GM23338 (cell line): ENCODE results near the gene SIDT2. TPM values are rescaled to one million over a fixed set of nuclear protein-coding genes. Genes with fewer than 3 reads are reported as not detected.
A peak's percentile ranks its signal among the peaks of the same experiment; 100 is the strongest.

Source experiments
- ATAC-seq: fragments of 200-7000 bp; cut with Tn5 transposase; 3 replicates; pipeline ENCODE4 v1.9.1; 2020
- DNase-seq: peaks from one replicate; pipeline ENCODE4 v3.0.0-alpha.2; 2015; ENCODE audit warnings: low spot score
- H2AFZ ChIP-seq: fragments of 200-600 bp; sonication (generic); 2 replicates; pipeline ENCODE4 v1.8.0; 2016; ENCODE audit warnings: antibody characterized with exemption, mild to moderate bottlenecking, moderate library complexity
- H3F3A ChIP-seq: fragments of 200-600 bp; sonication (generic); replicated peaks from 2 replicates; pipeline ENCODE4 v1.8.0; 2017; ENCODE audit warnings: antibody characterized with exemption, mixed run types, low read depth
- H3K27ac ChIP-seq: fragments of 200-600 bp; sonication (generic); 2 replicates; pipeline ENCODE4 v1.6.1; 2016; ENCODE audit warnings: low read depth
- H3K27me3 ChIP-seq: fragments of 200-600 bp; sonication (generic); 2 replicates; pipeline ENCODE4 v1.8.0; 2016; ENCODE audit warnings: mild to moderate bottlenecking, mixed run types, moderate library complexity; ENCODE audit not compliant: insufficient read depth
- H3K36me3 ChIP-seq: fragments of 200-600 bp; sonication (generic); 2 replicates; pipeline ENCODE4 v1.8.0; 2016; ENCODE audit warnings: mild to moderate bottlenecking; ENCODE audit not compliant: insufficient read depth
- H3K4me1 ChIP-seq: fragments of 200-600 bp; sonication (generic); 2 replicates; pipeline ENCODE4 v1.8.0; 2016; ENCODE audit warnings: mild to moderate bottlenecking, moderate library complexity; ENCODE audit not compliant: insufficient read depth
- H3K4me2 ChIP-seq: fragments of 200-600 bp; sonication (generic); 2 replicates; pipeline ENCODE4 v1.7.1; 2017; ENCODE audit warnings: mixed run types
- H3K4me3 ChIP-seq: fragments of 200-600 bp; sonication (generic); 2 replicates; pipeline ENCODE4 v1.6.1; 2016; ENCODE audit warnings: mixed run types
- H3K79me2 ChIP-seq: fragments of 200-600 bp; sonication (generic); replicated peaks from 2 replicates; pipeline ENCODE4 v1.8.0; 2017; ENCODE audit warnings: mild to moderate bottlenecking; ENCODE audit not compliant: insufficient read depth
- H3K9me2 ChIP-seq: fragments of 200-600 bp; sonication (generic); 2 replicates; pipeline ENCODE4 v1.8.0; 2017; ENCODE audit not compliant: insufficient read depth
- H4K20me1 ChIP-seq: fragments of 200-600 bp; sonication (generic); replicated peaks from 2 replicates; pipeline ENCODE4 v1.8.0; 2017; ENCODE audit warnings: mild to moderate bottlenecking; ENCODE audit not compliant: insufficient read depth
- H3K27ac Mint-ChIP-seq: 2 replicates; pipeline ENCODE4 v1.8.0; 2020; ENCODE audit warnings: inconsistent platforms, mild to moderate bottlenecking, moderate library complexity, mixed read lengths
- H3K27me3 Mint-ChIP-seq: 3 replicates; pipeline ENCODE4 v1.8.0; 2022; ENCODE audit warnings: low read depth, mild to moderate bottlenecking, moderate library complexity, mixed read lengths, inconsistent platforms; ENCODE audit not compliant: insufficient read depth, poor library complexity
- H3K36me3 Mint-ChIP-seq: 3 replicates; pipeline ENCODE4 v1.8.0; 2021; ENCODE audit warnings: low read depth, mild to moderate bottlenecking, inconsistent platforms, moderate library complexity, mixed read lengths
- H3K4me1 Mint-ChIP-seq: 3 replicates; pipeline ENCODE4 v1.8.0; 2020; ENCODE audit warnings: mild to moderate bottlenecking, inconsistent platforms, mixed read lengths
- H3K4me3 Mint-ChIP-seq: 3 replicates; pipeline ENCODE4 v1.8.0; 2021; ENCODE audit warnings: moderate library complexity, mild to moderate bottlenecking, inconsistent platforms, mixed read lengths
- H3K9me3 Mint-ChIP-seq: 3 replicates; pipeline ENCODE4 v1.8.0; 2020; ENCODE audit warnings: moderate library complexity, mild to moderate bottlenecking, inconsistent platforms, mixed read lengths
- CREB1 ChIP-seq: fragments of 250-450 bp; sonication (Bioruptor Pico); IDR thresholded peaks from 2 replicates; pipeline ENCODE4 v1.5.0; 2020; ENCODE audit warnings: low read depth, mild to moderate bottlenecking, moderate library complexity
- EZH2 ChIP-seq: fragments of 200-600 bp; sonication (generic); IDR thresholded peaks from one replicate; pipeline ENCODE4 v1.8.0; 2017; ENCODE audit warnings: antibody characterized with exemption, mild to moderate bottlenecking, low read depth; ENCODE audit not compliant: unreplicated experiment
- NANOG ChIP-seq: IDR thresholded peaks from 2 replicates; pipeline ENCODE4 v1.6.1; 2016; ENCODE audit warnings: antibody characterized with exemption, borderline replicate concordance
- STAT1 ChIP-seq: IDR thresholded peaks from one replicate; pipeline ENCODE4 v1.6.1; 2016; ENCODE audit warnings: antibody characterized with exemption; ENCODE audit not compliant: unreplicated experiment
- ZNF114 ChIP-seq: fragments of 250-450 bp; sonication (Bioruptor Pico); IDR thresholded peaks from 2 replicates; pipeline ENCODE4 v1.5.0; 2020; ENCODE audit warnings: mild to moderate bottlenecking, moderate library complexity
- polyA plus RNA-seq: library from polyadenylated mRNA; unstranded; fragments of >200 nt; fragmentation: Nextera tagmentation; extraction: Ambion mirVana; gene quantifications from 2 replicates; pipeline ENCODE4 v1.2.1, GENCODE V29; 2016
- total RNA-seq: library from RNA; depleted of rRNA; stranded (reverse); fragments of >200 nt; shearing (Covaris generic); gene quantifications from 2 replicates; pipeline ENCODE4 v1.2.3, GENCODE V29; 2014
- TF ChIP-seq, protein P1 (sequence below), 2 experiments: fragments of 200-600 bp in 1 of 2; sonication (generic) in 1 of 2; conservative IDR thresholded peaks; 2 replicates each; pipeline versions ENCODE4 v1.5.1 to v1.6.1; 2016 to 2017; ENCODE audit warnings: antibody characterized with exemption in 2 of 2, low read depth in 2 of 2, mild to moderate bottlenecking in 2 of 2, moderate library complexity in 1 of 2
- TF ChIP-seq, protein P2 (sequence below): fragments of 250-450 bp; sonication (Bioruptor Pico); IDR thresholded peaks from 2 replicates; pipeline ENCODE4 v1.5.0; 2020; ENCODE audit warnings: mild to moderate bottlenecking, moderate library complexity

SIDT2 gene
- total and polyA plus RNA-seq, 2 experiments from 2014 or later, result 7.5 to 12.1 TPM

DNA sequence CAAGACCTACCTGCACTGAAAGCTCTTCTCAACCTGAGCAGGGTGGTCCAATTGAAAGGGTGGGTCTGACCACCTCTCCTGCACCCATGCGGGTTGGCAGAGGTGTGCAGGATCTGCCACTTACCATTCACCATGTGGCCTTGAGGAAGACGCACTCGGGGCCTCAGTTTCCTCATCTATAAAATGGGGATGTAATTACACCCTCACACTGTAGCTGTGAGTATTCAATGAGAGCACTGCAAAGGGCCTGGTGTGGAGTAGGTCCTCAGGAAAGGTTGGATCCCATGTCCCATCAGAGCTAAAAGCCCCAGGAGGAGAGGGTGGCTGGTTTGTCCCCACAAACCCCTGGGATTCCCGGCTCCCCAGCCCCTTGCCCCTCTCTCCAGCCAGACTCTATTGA is 20.1 kb downstream of the SIDT2 start:
- Mint-ChIP-seq H3K4me3 (peak overlapping the region; percentile 78), H3K27ac (peak overlapping the region; percentile 89), H3K4me1 (peaks cover 40% of the 10 kb centered on the region), H3K36me3 (peaks cover 16% of the 10 kb centered on the region), H3K9me3 (no peaks in the 10 kb centered on the region; the same call in 2 of the 3 replicates), H3K27me3 (peaks cover 28% of the 10 kb centered on the region)
- DNase-seq (no peak), ATAC-seq (no peak)
- H3K27ac ChIP-seq, result peak overlapping the region; percentile 98
- no peaks in the 10 kb centered on the region for H4K20me1 ChIP-seq
- H3K79me2 ChIP-seq, result peaks cover 23% of the 10 kb centered on the region
- peak overlapping the region; percentile 85 for H3K4me2 ChIP-seq
- H3K36me3 ChIP-seq, result no peaks in the 10 kb centered on the region
- no peaks in the 10 kb centered on the region for H3K9me2 ChIP-seq
- H3K4me1 ChIP-seq, result peaks cover 31% of the 10 kb centered on the region
- H3K4me3 ChIP-seq, result peak overlapping the region; percentile 68
- no peak overlapping the region for H2AFZ ChIP-seq
- no peak for TF ChIP-seq ZNF114 (CRISPR knock-in tag)
- TF ChIP-seq, protein P1, sequence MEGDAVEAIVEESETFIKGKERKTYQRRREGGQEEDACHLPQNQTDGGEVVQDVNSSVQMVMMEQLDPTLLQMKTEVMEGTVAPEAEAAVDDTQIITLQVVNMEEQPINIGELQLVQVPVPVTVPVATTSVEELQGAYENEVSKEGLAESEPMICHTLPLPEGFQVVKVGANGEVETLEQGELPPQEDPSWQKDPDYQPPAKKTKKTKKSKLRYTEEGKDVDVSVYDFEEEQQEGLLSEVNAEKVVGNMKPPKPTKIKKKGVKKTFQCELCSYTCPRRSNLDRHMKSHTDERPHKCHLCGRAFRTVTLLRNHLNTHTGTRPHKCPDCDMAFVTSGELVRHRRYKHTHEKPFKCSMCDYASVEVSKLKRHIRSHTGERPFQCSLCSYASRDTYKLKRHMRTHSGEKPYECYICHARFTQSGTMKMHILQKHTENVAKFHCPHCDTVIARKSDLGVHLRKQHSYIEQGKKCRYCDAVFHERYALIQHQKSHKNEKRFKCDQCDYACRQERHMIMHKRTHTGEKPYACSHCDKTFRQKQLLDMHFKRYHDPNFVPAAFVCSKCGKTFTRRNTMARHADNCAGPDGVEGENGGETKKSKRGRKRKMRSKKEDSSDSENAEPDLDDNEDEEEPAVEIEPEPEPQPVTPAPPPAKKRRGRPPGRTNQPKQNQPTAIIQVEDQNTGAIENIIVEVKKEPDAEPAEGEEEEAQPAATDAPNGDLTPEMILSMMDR (conservative IDR thresholded peaks at IDR 0.05; ENCODE audit: low read depth in 2 of 2), result no peak
- no peak for TF ChIP-seq EZH2
- TF ChIP-seq NANOG, result no peak
- TF ChIP-seq STAT1, result no peak
- no peaks in the 10 kb centered on the region for H3K27me3 ChIP-seq
- peaks cover 11% of the 10 kb centered on the region for H3F3A ChIP-seq

DNA sequence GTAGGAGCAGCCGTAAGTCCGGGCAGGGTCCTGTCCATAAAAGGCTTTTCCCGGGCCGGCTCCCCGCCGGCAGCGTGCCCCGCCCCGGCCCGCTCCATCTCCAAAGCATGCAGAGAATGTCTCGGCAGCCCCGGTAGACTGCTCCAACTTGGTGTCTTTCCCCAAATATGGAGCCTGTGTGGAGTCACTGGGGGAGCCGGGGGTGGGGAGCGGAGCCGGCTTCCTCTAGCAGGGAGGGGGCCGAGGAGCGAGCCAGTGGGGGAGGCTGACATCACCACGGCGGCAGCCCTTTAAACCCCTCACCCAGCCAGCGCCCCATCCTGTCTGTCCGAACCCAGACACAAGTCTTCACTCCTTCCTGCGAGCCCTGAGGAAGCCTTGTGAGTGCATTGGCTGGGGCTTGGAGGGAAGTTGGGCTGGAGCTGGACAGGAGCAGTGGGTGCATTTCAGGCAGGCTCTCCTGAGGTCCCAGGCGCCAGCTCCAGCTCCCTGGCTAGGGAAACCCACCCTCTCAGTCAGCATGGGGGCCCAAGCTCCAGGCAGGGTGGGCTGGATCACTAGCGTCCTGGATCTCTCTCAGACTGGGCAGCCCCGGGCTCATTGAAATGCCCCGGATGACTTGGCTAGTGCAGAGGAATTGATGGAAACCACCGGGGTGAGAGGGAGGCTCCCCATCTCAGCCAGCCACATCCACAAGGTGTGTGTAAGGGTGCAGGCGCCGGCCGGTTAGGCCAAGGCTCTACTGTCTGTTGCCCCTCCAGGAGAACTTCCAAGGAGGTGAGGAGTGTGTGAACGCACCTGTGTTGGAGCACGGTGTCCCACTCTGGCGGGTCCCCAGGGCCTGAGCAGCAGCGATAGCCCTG is 20.7 kb downstream of the SIDT2 start, which contains the start of gene TAGLN:
Gene TAGLN (plus strand): TSS at position 318 of the 863 bp plus-strand sequence. CDS start 3,644 bp downstream, outside the sequence.
- Histone ChIP-seq H3F3A (peaks cover 11% of the 10 kb centered on the region), H3K4me2 (peak within 1 kb of the TSS; percentile 85), H3K27me3 (no peaks in the 10 kb centered on the region), H2AFZ (no peak within 1 kb of the TSS), H3K9me2 (no peaks in the 10 kb centered on the region), H3K4me3 (peak within 1 kb of the TSS; percentile 68), H3K79me2 (peaks cover 23% of the 10 kb centered on the region), H3K27ac (peak within 1 kb of the TSS; percentile 98), H3K36me3 (no peaks in the 10 kb centered on the region), H4K20me1 (no peaks in the 10 kb centered on the region), H3K4me1 (peaks cover 31% of the 10 kb centered on the region)
- Mint-ChIP-seq H3K36me3 (peaks cover 21% of the 10 kb centered on the region), H3K4me1 (peaks cover 41% of the 10 kb centered on the region), H3K27me3 (peaks cover 28% of the 10 kb centered on the region), H3K9me3 (no peaks in the 10 kb centered on the region; the same call in 2 of the 3 replicates), H3K4me3 (peak within 1 kb of the TSS; percentile 78), H3K27ac (peak within 1 kb of the TSS; percentile 91)
- TF ChIP-seq CREB1 (CRISPR knock-in tag), result peak; percentile 61
- TF ChIP-seq, protein P2, sequence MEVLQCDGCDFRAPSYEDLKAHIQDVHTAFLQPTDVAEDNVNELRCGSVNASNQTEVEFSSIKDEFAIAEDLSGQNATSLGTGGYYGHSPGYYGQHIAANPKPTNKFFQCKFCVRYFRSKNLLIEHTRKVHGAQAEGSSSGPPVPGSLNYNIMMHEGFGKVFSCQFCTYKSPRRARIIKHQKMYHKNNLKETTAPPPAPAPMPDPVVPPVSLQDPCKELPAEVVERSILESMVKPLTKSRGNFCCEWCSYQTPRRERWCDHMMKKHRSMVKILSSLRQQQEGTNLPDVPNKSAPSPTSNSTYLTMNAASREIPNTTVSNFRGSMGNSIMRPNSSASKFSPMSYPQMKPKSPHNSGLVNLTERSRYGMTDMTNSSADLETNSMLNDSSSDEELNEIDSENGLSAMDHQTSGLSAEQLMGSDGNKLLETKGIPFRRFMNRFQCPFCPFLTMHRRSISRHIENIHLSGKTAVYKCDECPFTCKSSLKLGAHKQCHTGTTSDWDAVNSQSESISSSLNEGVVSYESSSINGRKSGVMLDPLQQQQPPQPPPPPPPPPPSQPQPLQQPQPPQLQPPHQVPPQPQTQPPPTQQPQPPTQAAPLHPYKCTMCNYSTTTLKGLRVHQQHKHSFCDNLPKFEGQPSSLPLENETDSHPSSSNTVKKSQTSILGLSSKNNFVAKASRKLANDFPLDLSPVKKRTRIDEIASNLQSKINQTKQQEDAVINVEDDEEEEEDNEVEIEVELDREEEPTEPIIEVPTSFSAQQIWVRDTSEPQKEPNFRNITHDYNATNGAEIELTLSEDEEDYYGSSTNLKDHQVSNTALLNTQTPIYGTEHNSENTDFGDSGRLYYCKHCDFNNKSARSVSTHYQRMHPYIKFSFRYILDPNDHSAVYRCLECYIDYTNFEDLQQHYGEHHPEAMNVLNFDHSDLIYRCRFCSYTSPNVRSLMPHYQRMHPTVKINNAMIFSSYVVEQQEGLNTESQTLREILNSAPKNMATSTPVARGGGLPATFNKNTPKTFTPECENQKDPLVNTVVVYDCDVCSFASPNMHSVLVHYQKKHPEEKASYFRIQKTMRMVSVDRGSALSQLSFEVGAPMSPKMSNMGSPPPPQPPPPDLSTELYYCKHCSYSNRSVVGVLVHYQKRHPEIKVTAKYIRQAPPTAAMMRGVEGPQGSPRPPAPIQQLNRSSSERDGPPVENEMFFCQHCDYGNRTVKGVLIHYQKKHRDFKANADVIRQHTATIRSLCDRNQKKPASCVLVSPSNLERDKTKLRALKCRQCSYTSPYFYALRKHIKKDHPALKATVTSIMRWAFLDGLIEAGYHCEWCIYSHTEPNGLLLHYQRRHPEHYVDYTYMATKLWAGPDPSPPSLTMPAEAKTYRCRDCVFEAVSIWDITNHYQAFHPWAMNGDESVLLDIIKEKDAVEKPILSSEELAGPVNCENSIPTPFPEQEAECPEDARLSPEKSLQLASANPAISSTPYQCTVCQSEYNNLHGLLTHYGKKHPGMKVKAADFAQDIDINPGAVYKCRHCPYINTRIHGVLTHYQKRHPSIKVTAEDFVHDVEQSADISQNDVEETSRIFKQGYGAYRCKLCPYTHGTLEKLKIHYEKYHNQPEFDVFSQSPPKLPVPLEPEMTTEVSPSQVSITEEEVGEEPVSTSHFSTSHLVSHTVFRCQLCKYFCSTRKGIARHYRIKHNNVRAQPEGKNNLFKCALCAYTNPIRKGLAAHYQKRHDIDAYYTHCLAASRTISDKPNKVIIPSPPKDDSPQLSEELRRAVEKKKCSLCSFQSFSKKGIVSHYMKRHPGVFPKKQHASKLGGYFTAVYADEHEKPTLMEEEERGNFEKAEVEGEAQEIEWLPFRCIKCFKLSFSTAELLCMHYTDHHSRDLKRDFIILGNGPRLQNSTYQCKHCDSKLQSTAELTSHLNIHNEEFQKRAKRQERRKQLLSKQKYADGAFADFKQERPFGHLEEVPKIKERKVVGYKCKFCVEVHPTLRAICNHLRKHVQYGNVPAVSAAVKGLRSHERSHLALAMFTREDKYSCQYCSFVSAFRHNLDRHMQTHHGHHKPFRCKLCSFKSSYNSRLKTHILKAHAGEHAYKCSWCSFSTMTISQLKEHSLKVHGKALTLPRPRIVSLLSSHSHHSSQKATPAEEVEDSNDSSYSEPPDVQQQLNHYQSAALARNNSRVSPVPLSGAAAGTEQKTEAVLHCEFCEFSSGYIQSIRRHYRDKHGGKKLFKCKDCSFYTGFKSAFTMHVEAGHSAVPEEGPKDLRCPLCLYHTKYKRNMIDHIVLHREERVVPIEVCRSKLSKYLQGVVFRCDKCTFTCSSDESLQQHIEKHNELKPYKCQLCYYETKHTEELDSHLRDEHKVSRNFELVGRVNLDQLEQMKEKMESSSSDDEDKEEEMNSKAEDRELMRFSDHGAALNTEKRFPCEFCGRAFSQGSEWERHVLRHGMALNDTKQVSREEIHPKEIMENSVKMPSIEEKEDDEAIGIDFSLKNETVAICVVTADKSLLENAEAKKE (CRISPR knock-in tag), result no peak
- ATAC-seq (peak; percentile 67), DNase-seq (peak; percentile 95)
